Activated naive CD8-positive, alpha-beta T cell treated with anti-CD3 and anti-CD28 coated beads, Interleukin-2, amount 10 ng/mL, durations not matched to agents 7 days and 5 days (primary cell): ENCODE results near the gene ZNF423. TPM values are rescaled to one million over a fixed set of nuclear protein-coding genes. Genes with fewer than 3 reads are reported as not detected.
"Not testable (repeated sequence)": the region's sequence is repeated elsewhere in the genome, so short reads cannot be mapped to it uniquely, and the experiment has no call there.

ENCODE experiments used
- ATAC-seq: fragments of 150-1000 bp; cut with Tn5 transposase; one replicate; pipeline ENCODE4 v1.10.0; 2021; ENCODE audit warnings: low read depth, moderate library complexity
- POLR2A ChIA-PET: fragments of 350-600 bp; sonication (Branson Sonifier 250); formaldehyde crosslinking; loops from one replicate; lab custom pipeline; 2021; ENCODE audit warnings: antibody characterized with exemption; lab: Charles Lee
- DNase-seq: peaks from one replicate; pipeline ENCODE4 v3.0.0; 2021
- H3K27ac Mint-ChIP-seq: one replicate; pipeline ENCODE4 v1.8.0; 2022; ENCODE audit warnings: mild to moderate bottlenecking, mixed read lengths
- H3K27me3 Mint-ChIP-seq: one replicate; pipeline ENCODE4 v1.8.0; 2022; ENCODE audit warnings: mild to moderate bottlenecking, moderate library complexity, mixed read lengths
- H3K36me3 Mint-ChIP-seq: one replicate; pipeline ENCODE4 v1.8.0; 2021; ENCODE audit warnings: mild to moderate bottlenecking, mixed read lengths
- H3K4me1 Mint-ChIP-seq: one replicate; pipeline ENCODE4 v1.8.0; 2021; ENCODE audit warnings: mixed read lengths
- H3K4me3 Mint-ChIP-seq: one replicate; pipeline ENCODE4 v1.8.0; 2022; ENCODE audit warnings: mild to moderate bottlenecking, moderate library complexity, mixed read lengths
- H3K9me3 Mint-ChIP-seq: one replicate; pipeline ENCODE4 v1.8.0; 2021; ENCODE audit warnings: mixed read lengths
- total RNA-seq, 2 experiments: library from RNA; stranded (reverse); gene quantifications; one replicate each; pipeline ENCODE4 v1.2.3, GENCODE V29; 2021

ZNF423 gene
- total RNA-seq, 2 experiments from 2014 or later, result 0.06 TPM; not detected in 1

DNA sequence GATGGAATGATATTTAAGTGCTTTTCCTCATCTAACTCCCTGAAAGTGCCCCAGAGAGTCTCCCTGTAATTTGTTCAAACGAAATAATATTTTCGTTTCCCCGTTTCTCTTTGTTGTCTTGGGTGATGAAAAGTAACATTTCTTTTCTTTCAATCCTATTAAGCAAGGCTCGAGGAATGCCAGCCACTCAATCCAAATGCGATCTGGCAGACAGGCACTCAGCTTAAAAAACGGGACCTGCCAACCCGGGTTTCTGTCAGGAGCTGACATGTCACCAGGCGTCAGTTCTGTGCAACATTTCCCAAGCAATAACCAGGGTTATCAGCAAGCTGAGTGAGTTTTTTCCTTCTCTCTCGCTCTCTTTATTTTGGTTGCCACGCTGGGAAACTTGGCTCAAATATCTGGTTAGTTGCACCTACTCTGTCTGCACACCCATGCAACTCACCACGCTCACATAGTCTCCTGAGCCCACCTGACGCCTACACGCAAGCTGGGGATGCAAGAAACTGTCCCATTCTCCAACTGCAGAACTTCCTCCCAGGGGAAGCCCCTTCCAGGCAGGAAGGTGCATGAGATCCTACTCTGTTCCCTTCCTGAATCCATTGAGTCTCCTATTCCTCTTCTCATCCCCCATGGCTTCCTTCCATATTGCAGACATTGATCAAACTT, 274.1 kb downstream of the ZNF423 start:
- Mint-ChIP-seq H3K4me1 (no peaks in the 10 kb centered on the region), H3K27ac (no peak overlapping the region), H3K27me3 (no peaks in the 10 kb centered on the region), H3K4me3 (no peak overlapping the region), H3K36me3 (no peaks in the 10 kb centered on the region), H3K9me3 (no peaks in the 10 kb centered on the region)
- ATAC-seq (no peak), DNase-seq (no peak)
- POLR2A ChIA-PET, result no interaction called here

DNA sequence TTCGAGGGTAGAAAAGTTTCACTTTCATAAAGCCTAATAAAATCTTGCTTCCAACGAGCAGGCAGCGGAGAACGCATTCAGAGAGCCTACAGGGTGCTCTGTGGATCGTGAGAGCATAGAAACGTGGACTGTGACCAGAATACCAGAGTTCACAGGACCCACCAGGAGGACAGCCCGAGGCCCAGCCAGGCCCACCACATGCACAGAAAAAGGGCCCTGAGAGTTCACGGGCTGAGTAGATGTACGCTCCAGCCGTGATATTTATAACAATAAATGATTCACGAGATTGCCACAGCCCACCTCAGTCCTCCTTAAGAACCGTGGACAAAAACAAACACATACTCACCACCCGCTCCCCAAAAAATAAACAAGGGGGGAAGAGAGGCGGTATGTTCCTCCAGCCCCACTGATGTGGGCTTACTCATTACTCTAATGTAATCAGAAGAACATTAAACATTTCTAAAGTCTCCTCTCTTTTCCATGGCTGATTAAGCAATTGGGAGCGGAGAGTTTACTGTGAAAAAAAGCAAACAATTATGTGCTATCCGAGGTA, 275.1 kb downstream of the ZNF423 start:
- Mint-ChIP-seq H3K9me3 (no peaks in the 10 kb centered on the region), H3K4me1 (no peaks in the 10 kb centered on the region), H3K27me3 (no peaks in the 10 kb centered on the region), H3K4me3 (no peak overlapping the region), H3K36me3 (no peaks in the 10 kb centered on the region), H3K27ac (no peak overlapping the region)
- DNase-seq, result no peak
- ATAC-seq, result no peak
- POLR2A ChIA-PET, result no interaction called here

DNA sequence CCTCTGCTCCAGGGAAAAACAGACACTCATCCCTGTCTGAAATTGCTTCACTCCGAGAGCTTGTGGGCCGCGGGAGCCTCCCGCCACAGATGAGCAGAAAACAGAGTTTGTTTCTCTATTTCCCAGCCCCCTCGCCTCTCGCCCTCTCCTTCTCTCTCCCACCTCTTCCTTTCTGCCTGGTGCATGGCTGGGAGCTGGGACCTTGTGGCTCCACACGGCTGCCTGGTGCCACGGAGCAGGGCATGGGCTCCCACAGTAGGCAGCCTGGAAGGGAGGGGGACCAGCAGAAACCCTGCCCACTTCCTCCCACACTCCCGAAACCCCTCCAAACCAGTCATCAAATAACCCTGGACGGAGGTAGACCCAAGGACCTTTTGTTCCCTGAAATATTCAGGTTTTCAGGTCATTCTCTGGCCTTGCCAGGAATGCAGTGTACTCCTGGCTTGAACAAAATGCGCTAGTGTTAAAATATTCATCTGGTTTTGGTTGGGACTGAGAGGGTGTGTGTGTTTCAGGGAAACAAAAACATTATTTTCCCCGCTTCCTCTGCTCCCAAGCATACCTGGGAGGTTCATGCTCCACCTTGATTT, 277.4 kb downstream of the ZNF423 start:
- Mint-ChIP-seq H3K4me1 (no peaks in the 10 kb centered on the region), H3K9me3 (no peaks in the 10 kb centered on the region), H3K27ac (no peak overlapping the region), H3K4me3 (no peak overlapping the region), H3K36me3 (no peaks in the 10 kb centered on the region), H3K27me3 (no peaks in the 10 kb centered on the region)
- ATAC-seq (no peak), DNase-seq (no peak)
- POLR2A ChIA-PET, result no interaction called here

DNA sequence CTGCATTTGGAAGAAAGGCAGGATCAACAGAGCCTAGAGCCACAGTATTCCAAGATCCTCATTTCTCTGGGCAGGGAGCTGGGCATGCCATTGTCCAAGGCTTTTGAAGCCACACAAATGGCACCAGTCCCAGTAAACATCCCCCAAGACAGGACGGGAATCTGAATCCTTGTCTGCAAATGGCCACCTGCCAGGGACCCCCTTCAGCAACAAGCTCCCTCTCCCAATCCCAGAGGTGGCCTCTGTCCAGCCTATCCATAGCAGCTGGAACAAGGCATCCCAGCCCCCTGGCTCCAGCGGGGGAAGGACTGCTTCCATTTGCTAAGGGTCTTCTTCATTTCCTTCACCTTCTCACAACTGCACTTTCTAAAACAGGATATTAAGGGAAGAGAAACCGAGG, 277.9 kb downstream of the ZNF423 start:
- Mint-ChIP-seq H3K4me3 (no peak overlapping the region), H3K36me3 (no peaks in the 10 kb centered on the region), H3K27ac (no peak overlapping the region), H3K27me3 (no peaks in the 10 kb centered on the region), H3K4me1 (no peaks in the 10 kb centered on the region), H3K9me3 (no peaks in the 10 kb centered on the region)
- ATAC-seq (no peak), DNase-seq (no peak)
- POLR2A ChIA-PET, result no interaction called here

DNA sequence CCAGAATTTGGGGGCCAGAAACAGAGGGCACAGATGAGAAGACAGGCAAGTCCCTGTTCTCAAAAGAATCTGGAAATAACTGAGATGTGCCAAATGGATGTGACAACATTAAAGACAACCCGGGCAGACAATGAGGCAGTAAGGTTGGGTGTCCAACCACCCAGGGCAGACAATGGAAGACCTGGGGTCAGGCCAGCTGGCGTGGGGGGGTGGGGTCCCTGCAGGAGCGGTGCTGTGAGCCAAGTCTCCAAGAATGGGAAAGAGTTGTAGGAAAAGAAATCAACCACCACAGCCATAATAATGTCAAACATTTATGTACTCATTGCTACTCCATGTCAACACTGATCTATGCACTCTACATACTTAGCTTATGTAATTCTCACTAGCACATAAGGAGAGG, 279.0 kb downstream of the ZNF423 start:
- POLR2A ChIA-PET, result no interaction called here
- DNase-seq, result no peak
- ATAC-seq, result no peak
- Mint-ChIP-seq H3K36me3 (no peaks in the 10 kb centered on the region), H3K4me3 (no peak overlapping the region), H3K27me3 (no peaks in the 10 kb centered on the region), H3K4me1 (no peaks in the 10 kb centered on the region), H3K9me3 (no peaks in the 10 kb centered on the region), H3K27ac (no peak overlapping the region)

DNA sequence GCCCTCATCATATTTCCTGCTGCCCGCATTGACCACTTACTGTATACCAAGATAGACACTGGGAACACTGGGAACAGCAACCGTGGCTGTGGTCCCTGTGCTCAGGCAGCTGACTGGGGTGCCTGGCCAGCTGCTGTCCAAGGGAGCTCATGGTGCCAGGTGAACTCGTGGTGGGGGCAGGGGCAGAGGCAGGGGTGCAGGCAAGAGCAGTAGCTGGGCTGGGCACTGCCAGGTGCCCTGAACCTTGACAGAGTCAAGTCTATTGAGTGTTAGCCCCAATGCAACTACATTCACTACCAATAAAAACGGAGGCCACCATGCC, 279.8 kb downstream of the ZNF423 start:
- DNase-seq, result no peak
- Mint-ChIP-seq H3K36me3 (no peaks in the 10 kb centered on the region), H3K9me3 (no peaks in the 10 kb centered on the region), H3K4me1 (no peaks in the 10 kb centered on the region), H3K27me3 (no peaks in the 10 kb centered on the region), H3K4me3 (no peak overlapping the region), H3K27ac (no peak overlapping the region)
- POLR2A ChIA-PET, result no interaction called here
- no peak for ATAC-seq

DNA sequence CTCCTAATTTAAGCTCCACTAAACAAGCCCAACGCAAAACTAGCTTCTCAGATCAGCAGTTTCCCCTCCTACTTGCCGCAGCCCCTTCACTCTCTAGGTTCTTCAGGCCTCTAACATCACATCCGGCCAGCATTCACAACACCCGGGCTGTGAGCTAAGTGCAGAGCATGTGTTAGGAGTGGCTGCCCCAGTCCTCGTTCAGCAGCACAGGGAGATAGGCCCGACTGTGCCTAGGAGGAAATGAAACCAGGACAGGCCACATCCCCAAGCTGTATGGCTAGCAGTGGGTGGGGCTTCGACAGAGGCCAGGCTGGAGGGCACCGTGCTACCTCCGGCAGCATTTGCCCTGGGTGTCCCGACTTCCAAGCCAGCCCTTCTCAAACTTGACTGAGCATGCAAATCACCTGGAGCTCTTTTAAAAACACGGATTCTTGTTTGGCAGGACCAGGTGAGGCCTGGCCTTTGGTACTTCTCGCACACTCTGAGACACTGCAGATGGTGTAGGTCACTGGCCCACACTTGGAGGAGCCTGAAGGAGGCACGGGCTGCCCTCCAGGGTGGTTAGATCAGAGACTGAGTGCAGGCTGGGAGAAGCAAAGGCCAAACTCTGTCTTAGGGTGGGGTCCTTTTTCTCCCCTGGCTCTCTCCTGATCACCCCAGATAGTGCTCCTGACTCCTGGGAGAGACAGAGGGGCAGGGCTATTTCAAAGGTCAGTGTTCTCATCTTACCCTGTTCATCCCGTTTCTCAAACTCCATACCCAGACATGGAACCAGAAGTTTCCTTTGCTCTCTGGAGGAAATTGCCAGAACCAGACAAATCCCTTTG, 280.4 kb downstream of the ZNF423 start:
- POLR2A ChIA-PET, result no interaction called here

DNA sequence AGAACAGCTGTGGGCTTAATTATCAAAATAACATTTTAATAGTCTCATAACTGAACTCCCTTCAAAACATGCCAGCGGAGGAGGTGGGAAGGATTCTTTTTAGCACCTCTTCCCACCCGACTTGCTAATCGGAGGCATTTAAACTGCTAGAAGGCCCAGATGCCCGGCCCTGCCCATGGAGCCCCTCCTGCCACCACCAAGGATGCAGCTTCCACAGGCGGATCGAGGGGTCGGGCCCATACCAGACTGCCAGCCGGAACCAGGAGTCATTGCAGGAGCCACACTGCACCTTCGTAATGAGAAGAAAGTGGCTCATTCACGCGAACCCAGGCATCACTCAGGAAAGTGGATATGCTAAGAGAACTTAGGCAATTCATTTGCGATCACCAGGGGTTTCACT, 281.1 kb downstream of the ZNF423 start:
- H3K4me3 Mint-ChIP-seq, result no peak overlapping the region
- no peak overlapping the region for H3K27ac Mint-ChIP-seq
- no peaks in the 10 kb centered on the region for H3K9me3 Mint-ChIP-seq
- DNase-seq (no peak), ATAC-seq (no peak)
- POLR2A ChIA-PET, result no interaction called here
- no peaks in the 10 kb centered on the region for H3K36me3 Mint-ChIP-seq
- H3K4me1 Mint-ChIP-seq, result no peaks in the 10 kb centered on the region
- no peaks in the 10 kb centered on the region for H3K27me3 Mint-ChIP-seq

More for the DNA sequence above, 280.4 kb downstream of the ZNF423 start:
- H3K9me3 Mint-ChIP-seq, result no peaks in the 10 kb centered on the region
- DNase-seq (no peak), ATAC-seq (no peak)
- H3K27ac Mint-ChIP-seq, result no peak overlapping the region
- no peaks in the 10 kb centered on the region for H3K4me1 Mint-ChIP-seq
- no peaks in the 10 kb centered on the region for H3K27me3 Mint-ChIP-seq
- H3K4me3 Mint-ChIP-seq, result no peak overlapping the region
- H3K36me3 Mint-ChIP-seq, result no peaks in the 10 kb centered on the region

DNA sequence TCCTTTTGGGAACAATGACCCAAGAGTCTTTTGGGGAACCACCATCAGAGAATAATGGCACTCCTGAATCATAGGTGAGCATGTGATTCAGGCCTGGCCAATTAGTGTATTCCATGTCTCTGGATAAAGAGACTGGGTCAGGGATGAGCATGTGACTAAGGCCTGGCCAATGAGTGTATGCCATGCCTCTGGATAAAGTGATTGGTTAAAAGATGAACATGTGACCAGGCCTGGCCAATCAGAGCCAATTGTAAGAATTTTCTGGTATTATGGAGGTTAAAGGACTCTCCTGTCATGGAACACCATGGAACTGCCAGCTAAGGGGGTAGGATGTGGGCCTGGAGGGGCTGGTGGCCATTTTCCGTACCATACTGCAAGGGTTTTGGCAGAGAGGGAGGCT, 288.0 kb downstream of the ZNF423 start:
- no peaks in the 10 kb centered on the region for H3K4me1 Mint-ChIP-seq
- H3K27me3 Mint-ChIP-seq, result no peaks in the 10 kb centered on the region
- H3K4me3 Mint-ChIP-seq, result no peak overlapping the region
- H3K9me3 Mint-ChIP-seq, result no peaks in the 10 kb centered on the region
- no peak for ATAC-seq
- H3K36me3 Mint-ChIP-seq, result no peaks in the 10 kb centered on the region
- H3K27ac Mint-ChIP-seq, result no peak overlapping the region
- POLR2A ChIA-PET, result no interaction called here
- DNase-seq, result no peak

DNA sequence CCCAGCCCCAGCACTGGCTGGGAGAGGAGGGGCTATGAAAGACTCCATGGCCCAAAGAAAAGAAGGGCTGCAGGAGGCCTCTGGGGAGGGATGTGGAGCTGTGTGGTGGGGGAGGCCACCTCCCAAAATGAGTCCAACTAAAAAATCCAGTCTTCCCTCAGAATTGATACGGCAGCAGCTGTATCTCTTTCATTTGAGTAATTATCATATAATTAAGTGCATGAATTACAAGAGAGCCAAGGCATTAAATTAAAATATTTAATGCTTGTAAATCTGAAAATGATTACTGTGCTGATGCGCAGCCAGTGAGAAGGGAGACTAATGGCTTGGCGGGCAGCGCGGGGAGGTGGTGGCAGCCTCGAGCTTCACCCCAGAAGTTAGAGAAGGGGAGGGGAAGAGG, 289.5 kb downstream of the ZNF423 start:
- Mint-ChIP-seq H3K9me3 (no peaks in the 10 kb centered on the region), H3K36me3 (no peaks in the 10 kb centered on the region), H3K4me3 (no peak overlapping the region), H3K27me3 (no peaks in the 10 kb centered on the region), H3K27ac (no peak overlapping the region), H3K4me1 (no peaks in the 10 kb centered on the region)
- ATAC-seq, result no peak
- POLR2A ChIA-PET, result no interaction called here
- DNase-seq, result no peak

DNA sequence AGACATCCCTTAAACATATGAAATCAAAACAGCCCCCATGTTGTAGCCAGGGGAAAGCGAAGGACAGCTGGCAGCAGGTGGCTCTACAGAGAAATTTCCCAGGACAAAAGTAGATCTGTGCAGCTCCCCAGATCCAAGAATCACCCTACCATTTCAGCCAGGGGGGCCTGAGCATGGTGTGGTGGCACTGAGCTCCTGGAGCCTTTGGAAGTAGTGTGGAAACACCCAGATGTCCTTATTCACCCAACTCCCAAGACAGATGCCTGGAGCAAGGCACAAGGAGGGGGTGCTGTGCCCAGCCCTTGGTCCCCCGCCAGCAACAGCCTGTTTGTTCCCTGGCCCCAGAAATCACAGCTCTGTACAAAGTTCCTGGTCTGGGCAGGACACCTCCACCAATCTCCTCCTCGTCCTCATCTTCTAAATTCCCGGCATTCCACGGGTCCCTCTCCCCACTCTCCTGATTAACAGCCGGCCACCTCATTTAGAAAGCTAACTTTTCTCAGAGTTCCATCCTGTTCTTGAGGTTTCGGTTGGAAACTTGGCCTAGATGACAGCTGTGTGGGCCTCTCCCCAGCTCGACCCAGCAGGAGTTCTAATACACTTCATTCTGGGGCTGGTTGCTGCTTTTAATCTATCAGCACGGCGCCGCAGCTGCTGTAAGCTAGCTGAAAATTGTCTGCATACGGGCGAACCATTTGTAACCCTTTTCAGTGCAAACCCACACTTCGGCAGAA, 291.2 kb downstream of the ZNF423 start:
- no peak for ATAC-seq
- Mint-ChIP-seq H3K4me1 (no peaks in the 10 kb centered on the region), H3K36me3 (no peaks in the 10 kb centered on the region), H3K9me3 (no peaks in the 10 kb centered on the region), H3K27me3 (no peaks in the 10 kb centered on the region), H3K27ac (no peak overlapping the region), H3K4me3 (no peak overlapping the region)
- POLR2A ChIA-PET, result no interaction called here
- DNase-seq, result no peak

DNA sequence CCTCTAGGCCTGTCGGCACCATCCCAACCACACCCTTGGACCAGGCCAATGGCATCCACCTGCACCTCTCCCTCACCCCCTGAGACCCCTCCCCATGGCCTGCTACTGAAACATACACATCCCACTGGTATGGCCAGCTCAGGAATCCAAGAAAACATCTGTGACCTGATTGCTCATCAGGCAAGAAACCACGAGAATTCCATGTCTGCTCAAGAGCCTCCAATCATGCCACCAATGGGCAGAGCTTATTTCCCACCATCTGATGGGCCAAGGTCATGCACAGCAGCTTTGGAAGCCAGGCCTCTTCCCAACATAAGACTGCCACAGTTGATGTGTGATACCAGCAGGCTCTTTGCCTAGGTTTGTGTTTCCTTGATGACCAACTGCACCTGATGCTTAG, 292.2 kb downstream of the ZNF423 start:
- Mint-ChIP-seq H3K36me3 (no peaks in the 10 kb centered on the region), H3K4me1 (no peaks in the 10 kb centered on the region), H3K9me3 (no peaks in the 10 kb centered on the region), H3K27ac (no peak overlapping the region), H3K27me3 (no peaks in the 10 kb centered on the region), H3K4me3 (no peak overlapping the region)
- ATAC-seq, result no peak
- no peak for DNase-seq
- POLR2A ChIA-PET, result no interaction called here

DNA sequence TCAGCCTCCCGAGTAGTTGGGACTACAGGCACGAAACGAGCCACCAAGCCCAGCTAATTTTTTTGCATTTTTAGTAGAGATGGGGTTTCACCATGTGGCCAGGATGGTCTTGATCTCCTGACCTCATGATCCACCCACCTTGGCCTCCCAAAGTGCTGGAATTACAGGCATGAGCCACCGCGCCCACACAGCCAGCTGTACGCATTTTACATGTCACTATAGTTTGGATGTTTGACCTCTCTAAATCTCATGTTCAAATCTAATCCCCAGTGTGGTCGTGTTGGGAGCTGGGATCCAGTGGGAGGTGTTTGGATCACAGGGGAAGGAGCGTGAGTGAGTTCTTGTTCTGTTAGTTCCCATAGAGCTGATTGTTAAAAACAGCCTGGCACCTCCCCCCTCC, 293.0 kb downstream of the ZNF423 start:
- ATAC-seq, H3K27ac Mint-ChIP-seq, H3K27me3 Mint-ChIP-seq, H3K4me3 Mint-ChIP-seq, POLR2A ChIA-PET, H3K4me1 Mint-ChIP-seq, H3K36me3 Mint-ChIP-seq, DNase-seq, H3K9me3 Mint-ChIP-seq: not testable (repeated sequence)
